Ovary (tissue), 9 donors: ENCODE measurements around the gene ZC3H14. TPM values are rescaled to one million over a fixed set of nuclear protein-coding genes. Genes with fewer than 3 reads are reported as not detected.

Experiments
- DNase-seq, 5 donors: peaks; one replicate each; pipeline ENCODE4 v3.0.0-alpha.2; 2019 to 2020
- H3K27ac ChIP-seq, 2 donors: fragments of 200-600 bp; one replicate each; pipeline versions ENCODE4 v1.5.1 to v1.8.0; 2019 to 2022
- H3K27me3 ChIP-seq: fragments of 200-600 bp; one replicate; pipeline ENCODE4 v1.8.0; 2022
- H3K36me3 ChIP-seq: fragments of 200-600 bp; sonication (generic); one replicate; pipeline ENCODE4 v1.5.1; 2019
- H3K4me1 ChIP-seq: one replicate; pipeline ENCODE4 v1.8.1; 2013; ENCODE audit warnings: mild to moderate bottlenecking, moderate library complexity; ENCODE audit not compliant: insufficient read depth
- H3K4me3 ChIP-seq: fragments of 200-600 bp; sonication (generic); one replicate; pipeline ENCODE4 v1.5.1; 2017
- H3K9me3 ChIP-seq, 2 donors: fragments of 200-600 bp in 1 of 2; sonication (generic) in 1 of 2; one replicate each; pipeline versions ENCODE4 v1.5.1 to v1.8.1; 2013 to 2019; ENCODE audit warnings: mild to moderate bottlenecking in 1 of 2, moderate library complexity in 1 of 2
- CTCF ChIP-seq, 3 donors: fragments of 450-650 bp in 2 of 3; fragments of 200-600 bp in 1 of 3; IDR thresholded peaks; one replicate each; pipeline versions ENCODE4 v1.5.1 to v1.8.0; 2016 to 2022; ENCODE audit warnings: antibody characterized with exemption in 3 of 3, mild to moderate bottlenecking in 1 of 3
- EP300 ChIP-seq: sonication (generic); formaldehyde crosslinking; IDR thresholded peaks from one replicate; pipeline ENCODE4 v1.6.1; 2017; ENCODE audit warnings: antibody characterized with exemption
- POLR2A ChIP-seq: fragments of 450-650 bp; IDR thresholded peaks from one replicate; pipeline ENCODE4 v1.6.1; 2017; ENCODE audit warnings: antibody characterized with exemption, mild to moderate bottlenecking, moderate library complexity
- WGBS, 3 donors: extraction: QIAGEN DNeasy Blood & Tissue Kit in 1 of 3; methylation state at CpG; one replicate each; pipeline versions ENCODE4 v1.1.5 to v1.1.7; 2013 to 2017; 5-methylcytosine and 5-hydroxymethylcytosine counted together
- intact Hi-C, 4 donors: fragments of 100-400 bp; cut with DNase I; formaldehyde crosslinking; loops; one replicate each; pipeline versions ENCODE4 v1.11.0 to v1.15.1; 2022 to 2023
- polyA plus RNA-seq, 2 donors: library from polyadenylated mRNA; stranded (reverse); fragments of 200-250 nt in 1 of 2; fragments of 350-450 nt in 1 of 2; fragmentation: Illumina TruSeq in 1 of 2; extraction: RNeasy Lipid Tissue Mini Kit (QIAGEN cat#74804) in 1 of 2; gene quantifications; one replicate each; pipeline ENCODE4 v1.2.3, GENCODE V29; 2013 to 2014
- total RNA-seq, 7 donors: library from RNA; depleted of rRNA in 2 of 7; stranded (reverse); fragments of >200 nt in 2 of 7; fragmentation: NEBNext Ultra II Directional in 3 of 7; extraction: Animal tissue kit (Norgen Biotek cat#: 25700) in 3 of 7; gene quantifications; one replicate each; pipeline versions ENCODE4 v1.1.0 to v1.2.4, GENCODE V29; 2016 to 2023
- donor health status: DM: no; HTN: no; CAD: no; lungs with moderate emphysema.
- donor health status: DM: no; HTN: no; CAD: no.
- donor health status: Bipolar disorder and iron deficiency.
- donor health status: DM: yes; HTN: yes; CAD: no.
- donor health status: DM: no; HTN: no; CAD: no.
- donor health status: DM: yes; HTN: yes; CAD: no.

Gene ZC3H14
- total and polyA plus RNA-seq, 9 donors: 30.2 to 63.2 (median 57.1) TPM

DNA sequence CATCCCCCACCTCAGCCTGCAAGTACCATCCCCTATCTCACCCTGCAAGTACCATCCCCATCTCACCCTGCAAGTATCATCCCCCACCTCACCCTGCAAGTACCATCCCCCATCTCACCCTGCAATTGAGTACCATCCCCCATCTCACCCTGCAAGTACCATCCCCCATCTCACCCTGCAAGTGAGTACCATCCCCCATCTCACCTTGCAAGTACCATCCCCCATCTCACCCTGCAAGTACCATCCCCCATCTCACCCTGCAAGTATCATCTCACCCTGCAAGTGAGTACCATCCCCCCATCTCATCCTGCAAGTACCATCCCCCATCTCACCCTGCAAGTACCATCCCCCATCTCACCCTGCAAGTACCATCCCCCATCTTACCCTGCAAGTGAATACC is 45.0 kb downstream of the ZC3H14 start:
- H3K4me3 ChIP-seq: no peak overlapping the region
- peaks cover 2% of the 10 kb centered on the region for H3K36me3 ChIP-seq
- no peak for DNase-seq
- no peaks in the 10 kb centered on the region for H3K27me3 ChIP-seq
- no peak overlapping the region for H3K27ac ChIP-seq
- intact Hi-C loops: no loop called here
- TF ChIP-seq POLR2A: no peak
- no peak for TF ChIP-seq EP300
- TF ChIP-seq CTCF (IDR thresholded peaks at IDR 0.05): no peak
- no peaks in the 10 kb centered on the region for H3K4me1 ChIP-seq
- no peaks in the 10 kb centered on the region for H3K9me3 ChIP-seq

GRCh38 chr14:88611878-88612277 is 49.0 kb downstream of the ZC3H14 start:
- TF ChIP-seq EP300: no peak
- TF ChIP-seq CTCF (IDR thresholded peaks at IDR 0.05): no peak
- H3K36me3 ChIP-seq: peaks cover 2% of the 10 kb centered on the region
- H3K4me3 ChIP-seq: no peak overlapping the region
- no peaks in the 10 kb centered on the region for H3K9me3 ChIP-seq
- no peak for DNase-seq
- intact Hi-C loops: no loop called here
- no peaks in the 10 kb centered on the region for H3K4me1 ChIP-seq
- H3K27me3 ChIP-seq: no peaks in the 10 kb centered on the region
- WGBS, 3 donors: 10 to 20% (median 11%) methylated on average over 1 of the region's 1 CpG
- no peak overlapping the region for H3K27ac ChIP-seq

DNA sequence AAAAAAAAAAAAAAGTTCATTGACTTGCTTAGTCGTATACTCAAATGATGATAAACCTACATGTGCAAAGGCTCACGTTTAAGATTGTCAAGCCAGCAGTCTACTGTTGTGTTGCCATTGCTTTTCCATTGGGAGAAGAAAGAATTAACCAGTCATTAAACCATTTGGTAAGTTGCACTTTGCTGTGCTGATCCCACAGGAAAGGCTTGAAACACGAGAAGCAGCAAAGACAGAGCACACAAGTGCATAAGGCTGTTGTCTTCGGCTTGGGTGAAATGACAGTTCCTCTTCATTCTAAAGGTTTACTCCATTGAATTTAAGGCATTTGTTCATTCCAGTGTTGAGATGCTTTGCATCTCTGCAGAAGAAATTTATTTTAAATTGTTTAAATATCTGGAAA is 50.1 kb downstream of the ZC3H14 start:
- Histone ChIP-seq H3K36me3 (peaks cover 2% of the 10 kb centered on the region), H3K9me3 (no peaks in the 10 kb centered on the region), H3K27me3 (no peaks in the 10 kb centered on the region), H3K27ac (no peak overlapping the region), H3K4me1 (no peaks in the 10 kb centered on the region), H3K4me3 (no peak overlapping the region)
- DNase-seq: no peak
- WGBS, 3 donors: 74 to 81% (median 77%) methylated on average over 4 of the region's 4 CpGs
- intact Hi-C loops: no loop called here
- TF ChIP-seq EP300 (no peak), POLR2A (no peak), CTCF (IDR thresholded peaks at IDR 0.05) (no peak)

DNA sequence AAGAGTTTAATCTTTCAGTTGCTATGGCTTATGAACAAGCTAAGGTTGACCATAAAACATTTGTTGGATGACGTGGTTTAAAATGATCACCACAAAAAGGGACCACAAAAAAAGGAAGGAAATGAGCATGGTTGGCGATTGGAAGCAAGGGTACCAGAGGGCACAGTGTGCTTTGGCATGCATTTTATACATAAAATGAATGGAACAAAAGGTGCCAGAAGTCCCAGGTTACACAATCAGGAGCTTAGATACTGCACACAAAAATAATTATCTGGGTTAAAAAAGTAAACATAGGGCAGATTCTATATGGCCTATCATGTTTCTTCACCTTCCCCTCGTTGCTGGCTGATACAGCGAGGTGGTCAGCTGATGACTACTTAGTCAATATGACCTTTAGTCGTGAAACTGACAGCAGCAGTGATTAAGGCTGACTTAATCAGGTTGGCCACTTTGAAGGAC is 50.7 kb downstream of the ZC3H14 start:
- Histone ChIP-seq H3K27me3 (no peaks in the 10 kb centered on the region), H3K4me1 (no peaks in the 10 kb centered on the region), H3K36me3 (peaks cover 2% of the 10 kb centered on the region), H3K4me3 (no peak overlapping the region), H3K27ac (no peak overlapping the region), H3K9me3 (no peaks in the 10 kb centered on the region)
- DNase-seq: no peak
- WGBS, 3 donors: 60 to 68% (median 62%) methylated on average over 5 of the region's 5 CpGs
- no peak for TF ChIP-seq POLR2A
- no peak for TF ChIP-seq EP300
- TF ChIP-seq CTCF (IDR thresholded peaks at IDR 0.05): no peak
- intact Hi-C loops: no loop called here
